H9 (cell line): Measurements from ENCODE around the gene NEUROG1. TPM values are rescaled to one million over a fixed set of nuclear protein-coding genes. Genes with fewer than 3 reads are reported as not detected.

Experiments
- DNase-seq: peaks from one replicate; pipeline ENCODE4 v3.0.0-alpha.2; 2017
- H2AFZ ChIP-seq: one replicate; pipeline ENCODE4 v1.6.1; 2013; ENCODE audit warnings: mild to moderate bottlenecking, low read length, control low read depth, moderate library complexity
- H2AK5ac ChIP-seq: 2 replicates; pipeline ENCODE4 v1.6.1; 2013; ENCODE audit warnings: low read length, control low read depth, mixed read lengths; ENCODE audit not compliant: insufficient read length
- H2BK120ac ChIP-seq: one replicate; pipeline ENCODE4 v1.6.1; 2013; ENCODE audit warnings: low read depth, mild to moderate bottlenecking, low read length, control low read depth, inconsistent platforms; ENCODE audit not compliant: poor library complexity, severe bottlenecking
- H2BK12ac ChIP-seq: 2 replicates; pipeline ENCODE4 v1.6.1; 2013; ENCODE audit warnings: low read length, control low read depth, mixed read lengths, low read depth; ENCODE audit not compliant: insufficient read length
- H2BK15ac ChIP-seq: 2 replicates; pipeline ENCODE4 v1.6.1; 2013; ENCODE audit warnings: low read depth, low read length, control low read depth
- H2BK20ac ChIP-seq: one replicate; pipeline ENCODE4 v1.6.1; 2013; ENCODE audit warnings: low read depth, mild to moderate bottlenecking, low read length, control low read depth, inconsistent platforms; ENCODE audit not compliant: poor library complexity, severe bottlenecking
- H2BK5ac ChIP-seq: 2 replicates; pipeline ENCODE4 v1.6.1; 2013; ENCODE audit warnings: low read length, control low read depth, mixed read lengths; ENCODE audit not compliant: insufficient read length
- H3K14ac ChIP-seq: 2 replicates; pipeline ENCODE4 v1.6.1; 2013; ENCODE audit warnings: low read length, control low read depth; ENCODE audit not compliant: insufficient read depth
- H3K18ac ChIP-seq: 2 replicates; pipeline ENCODE4 v1.6.1; 2013; ENCODE audit warnings: low read depth, mild to moderate bottlenecking, mixed read lengths, low read length, control low read depth; ENCODE audit not compliant: insufficient read length
- H3K23ac ChIP-seq: 2 replicates; pipeline ENCODE4 v1.6.1; 2013; ENCODE audit warnings: low read length, control low read depth, mixed read lengths, low read depth; ENCODE audit not compliant: insufficient read length
- H3K23me2 ChIP-seq: 2 replicates; pipeline ENCODE4 v1.6.1; 2013; ENCODE audit warnings: low read depth, mild to moderate bottlenecking, mixed read lengths, low read length, control low read depth; ENCODE audit not compliant: insufficient read length, poor library complexity, severe bottlenecking
- H3K27ac ChIP-seq: 2 replicates; pipeline ENCODE4 v1.5.1; 2013; ENCODE audit warnings: low read length, control low read depth, mixed read lengths, low read depth; ENCODE audit not compliant: insufficient read length
- H3K27me3 ChIP-seq: 2 replicates; pipeline ENCODE4 v1.6.1; 2013; ENCODE audit warnings: low read length, control low read depth, inconsistent platforms; ENCODE audit not compliant: insufficient read depth
- H3K4ac ChIP-seq: 2 replicates; pipeline ENCODE4 v1.6.1; 2013; ENCODE audit warnings: low read depth, mild to moderate bottlenecking, control low read depth, inconsistent platforms, low read length, moderate library complexity
- H3K4me1 ChIP-seq: 2 replicates; pipeline ENCODE4 v1.6.1; 2013; ENCODE audit warnings: low read length, control low read depth, inconsistent platforms; ENCODE audit not compliant: insufficient read depth
- H3K4me2 ChIP-seq: 2 replicates; pipeline ENCODE4 v1.6.1; 2013; ENCODE audit warnings: low read length, control low read depth, mixed read lengths; ENCODE audit not compliant: insufficient read length, insufficient read depth
- H3K56ac ChIP-seq: 2 replicates; pipeline ENCODE4 v1.6.1; 2013; ENCODE audit warnings: low read depth, mild to moderate bottlenecking, mixed read lengths, low read length, control low read depth; ENCODE audit not compliant: insufficient read length
- H3K79me1 ChIP-seq: 2 replicates; pipeline ENCODE4 v1.6.1; 2013; ENCODE audit warnings: low read depth, mild to moderate bottlenecking, moderate library complexity, low read length, control low read depth, inconsistent platforms; ENCODE audit not compliant: insufficient read depth, poor library complexity, severe bottlenecking
- H3K79me2 ChIP-seq: 2 replicates; pipeline ENCODE4 v1.6.1; 2013; ENCODE audit warnings: low read length, control low read depth, inconsistent platforms; ENCODE audit not compliant: insufficient read depth
- H3K9ac ChIP-seq: 2 replicates; pipeline ENCODE4 v1.6.1; 2013; ENCODE audit warnings: low read length, control low read depth, mixed read lengths; ENCODE audit not compliant: insufficient read length; ENCODE audit errors: extremely low read depth
- H3K9me3 ChIP-seq: one replicate; pipeline ENCODE4 v1.6.1; 2013; ENCODE audit warnings: low read depth, low read length, inconsistent platforms; ENCODE audit not compliant: control insufficient read depth
- H3T11ph ChIP-seq: one replicate; pipeline ENCODE4 v1.6.1; 2013; ENCODE audit warnings: mild to moderate bottlenecking, low read length, control low read depth, inconsistent platforms
- H4K20me1 ChIP-seq: one replicate; pipeline ENCODE4 v1.6.1; 2013; ENCODE audit not compliant: control insufficient read depth, insufficient read length, insufficient read depth
- H4K5ac ChIP-seq: 2 replicates; pipeline ENCODE4 v1.6.1; 2013; ENCODE audit warnings: low read depth, mild to moderate bottlenecking, mixed read lengths, low read length, control low read depth; ENCODE audit not compliant: insufficient read length
- H4K8ac ChIP-seq: replicated peaks from 2 replicates; pipeline ENCODE4 v1.6.1; 2013; ENCODE audit warnings: low read length, control low read depth, mixed read lengths, low read depth; ENCODE audit not compliant: insufficient read length
- H4K91ac ChIP-seq: 2 replicates; pipeline ENCODE4 v1.6.1; 2013; ENCODE audit warnings: low read depth, mild to moderate bottlenecking, moderate library complexity, mixed read lengths, low read length, control low read depth; ENCODE audit not compliant: insufficient read length
- H3K27ac Mint-ChIP-seq, 3 experiments: 2 replicates in 2 of 3; 3 replicates in 1 of 3; pipeline ENCODE4 v1.8.0; 2020 to 2021; ENCODE audit warnings: mixed read lengths in 3 of 3, mild to moderate bottlenecking in 1 of 3, moderate library complexity in 1 of 3
- H3K27me3 Mint-ChIP-seq: 2 replicates; pipeline ENCODE4 v1.8.0; 2021; ENCODE audit warnings: low read depth, mild to moderate bottlenecking, moderate library complexity, mixed read lengths
- H3K36me3 Mint-ChIP-seq, 3 experiments: 2 replicates in 2 of 3; 3 replicates in 1 of 3; pipeline ENCODE4 v1.8.0; 2020 to 2021; ENCODE audit warnings: low read depth in 3 of 3, mixed read lengths in 3 of 3; ENCODE audit not compliant: insufficient read depth in 1 of 3
- H3K4me1 Mint-ChIP-seq, 2 experiments: 2 replicates each; pipeline ENCODE4 v1.8.0; 2020; ENCODE audit warnings: mixed read lengths in 2 of 2
- H3K4me3 Mint-ChIP-seq, 2 experiments: 2 replicates in 1 of 2; 3 replicates in 1 of 2; pipeline ENCODE4 v1.8.0; 2020 to 2021; ENCODE audit warnings: mild to moderate bottlenecking in 2 of 2, mixed read lengths in 2 of 2, moderate library complexity in 1 of 2
- H3K9me3 Mint-ChIP-seq, 2 experiments: 2 replicates in 1 of 2; 3 replicates in 1 of 2; pipeline ENCODE4 v1.8.0; 2020; ENCODE audit warnings: mild to moderate bottlenecking in 2 of 2, mixed read lengths in 2 of 2, moderate library complexity in 1 of 2
- CTCF ChIP-seq: fragments of 200-600 bp; sonication (generic); conservative IDR thresholded peaks from 3 replicates; pipeline ENCODE4 v1.8.0; 2021; ENCODE audit warnings: antibody characterized with exemption, mild to moderate bottlenecking
- WGBS: extraction: QIAGEN DNeasy Blood & Tissue Kit; methylation state at CpG from one replicate; pipeline ENCODE4 v1.1.7; 2013; ENCODE audit warnings: missing lambda C conversion rate, low lambda C conversion rate, mixed read lengths; ENCODE audit not compliant: insufficient read length; ENCODE audit errors: extremely low coverage; 5-methylcytosine and 5-hydroxymethylcytosine counted together
- total RNA-seq: library from RNA; stranded (reverse); gene quantifications from 2 replicates; pipeline ENCODE4 v1.2.1, GENCODE V29; 2021

The NEUROG1 gene
- total RNA-seq, 1 experiment from 2014 or later: not detected

- H2BK5ac ChIP-seq: no peak overlapping the region
- no peak overlapping the region for H4K91ac ChIP-seq
- no peak overlapping the region for H2BK120ac ChIP-seq
- WGBS: no CpG with 5 or more reads among the region's 3 CpGs
- peaks cover 4% of the 10 kb centered on the region for H4K20me1 ChIP-seq
- Mint-ChIP-seq H3K36me3 (no peaks in the 10 kb centered on the region), H3K27me3 (peaks cover 94% of the 10 kb centered on the region), H3K9me3 (peaks cover 8 to 9% of the 10 kb centered on the region in 2 experiments), H3K4me1 (peaks cover 0 to 3% of the 10 kb centered on the region in 2 experiments; a peak in 1 of 4 replicates), H3K27ac (no peak overlapping the region), H3K4me3 (no peak overlapping the region)
- H3K4me1 ChIP-seq: no peaks in the 10 kb centered on the region
- peaks cover 12% of the 10 kb centered on the region; the same call in 1 of the 2 replicates for H3K27me3 ChIP-seq
- H3K23ac ChIP-seq: no peak overlapping the region
- no peak overlapping the region for H4K5ac ChIP-seq
- no peak overlapping the region for H3T11ph ChIP-seq
- no peak overlapping the region for H3K27ac ChIP-seq
- H3K9me3 ChIP-seq: no peaks in the 10 kb centered on the region
- H3K9ac ChIP-seq: no peak overlapping the region
- H3K79me2 ChIP-seq: peaks cover 2% of the 10 kb centered on the region; the same call in 1 of the 2 replicates
- no peak for TF ChIP-seq CTCF
- no peaks in the 10 kb centered on the region for H3K23me2 ChIP-seq
- no peak overlapping the region for H2AK5ac ChIP-seq
- no peak overlapping the region for H3K14ac ChIP-seq
- H2BK15ac ChIP-seq: no peak overlapping the region
- H3K18ac ChIP-seq: no peak overlapping the region
- no peak for DNase-seq
- H2BK12ac ChIP-seq: no peak overlapping the region
- no peak overlapping the region for H3K56ac ChIP-seq
- H3K4me2 ChIP-seq: no peak overlapping the region
- no peak overlapping the region for H3K4ac ChIP-seq
- H2BK20ac ChIP-seq: no peak overlapping the region
- no peaks in the 10 kb centered on the region for H3K79me1 ChIP-seq
- no peak overlapping the region for H4K8ac ChIP-seq
- no peak overlapping the region for H2AFZ ChIP-seq
Measured at GRCh38 chr5:135514116-135514515, 21.6 kb downstream of the NEUROG1 start.
